Sigmoid colon (tissue), 4 donors: ENCODE results near the gene KCNQ1OT1.

Experiments used
- CTCF ChIP-seq, 4 experiments: fragments of 450-650 bp in 3 of 4; fragments of 200-600 bp in 1 of 4; IDR thresholded peaks; one replicate each; pipeline ENCODE4 v1.5.1; 2016 to 2019; ENCODE audit warnings: antibody characterized with exemption in 4 of 4, mild to moderate bottlenecking in 3 of 4, moderate library complexity in 2 of 4
- EP300 ChIP-seq, 4 donors: sonication (generic); formaldehyde crosslinking; IDR thresholded peaks; one replicate each; pipeline ENCODE4 v1.6.1; 2017; ENCODE audit warnings: antibody characterized with exemption in 4 of 4
- POLR2A ChIP-seq, 2 donors: fragments of 450-650 bp; IDR thresholded peaks; one replicate each; pipeline ENCODE4 v1.6.1; 2016; ENCODE audit warnings: antibody characterized with exemption in 2 of 2, mild to moderate bottlenecking in 2 of 2, moderate library complexity in 2 of 2

GRCh38 chr11:2655016-2655719 lies 44.6 kb downstream of the KCNQ1OT1 start:
- TF ChIP-seq CTCF (IDR thresholded peaks at IDR 0.05), result no peak
- no peak for TF ChIP-seq POLR2A (IDR thresholded peaks at IDR 0.05)
- TF ChIP-seq EP300 (IDR thresholded peaks at IDR 0.05), result no peak
